ENCODE measurements around the gene FIP1L1. TPM values are rescaled to one million over a fixed set of nuclear protein-coding genes. Genes with fewer than 3 reads are reported as not detected.

Gene FIP1L1
- total and polyA plus RNA-seq, 2 of the 13 experiments (the other 11 are each of a cell fraction or from before 2014, with no cell fraction given): 14.9 to 69.4 TPM

DNA sequence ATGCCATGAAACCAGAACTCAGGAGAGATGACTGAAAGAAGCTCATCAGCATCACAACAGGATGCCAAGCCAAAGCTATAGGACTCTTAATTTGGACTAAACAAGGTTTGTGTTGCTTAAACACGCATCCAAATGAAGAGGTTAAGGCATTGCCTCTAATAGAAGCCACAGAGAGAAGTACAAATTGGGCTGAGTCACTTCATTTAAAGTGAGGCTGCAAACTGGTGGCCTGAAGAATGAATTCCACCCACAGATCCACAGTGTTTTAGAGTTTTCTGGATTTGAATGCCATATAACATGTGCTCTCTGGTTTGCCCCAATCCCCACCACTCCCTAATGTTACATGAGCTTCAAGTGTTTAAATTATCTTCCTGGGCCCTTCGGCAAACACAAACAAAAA, 103.5 kb downstream of the FIP1L1 start:
- Histone ChIP-seq H3K4me2 (ENCODE audit: low read depth, low read length) (no peak overlapping the region), H3K79me2 (ENCODE audit: insufficient read depth, low read length) (no peaks in the 10 kb centered on the region), H3K27ac (ENCODE audit: extremely low read length, insufficient read depth, low read length) (no peak overlapping the region), H3K27me3 (ENCODE audit: control insufficient read depth in 1 of 2, insufficient read depth in 2 of 2, low read length in 2 of 2) (peaks cover 4% of the 10 kb centered on the region in 2 experiments; a peak in 1 of 5 replicates), H3K9ac (ENCODE audit: insufficient read depth, low read depth, low read length) (no peak overlapping the region), H3K4me3 (replicated peaks in 1 of 3; ENCODE audit: insufficient read depth in 1 of 3, low read depth in 2 of 3, low read length in 3 of 3) (no peak overlapping the region), H4K20me1 (ENCODE audit: insufficient read depth, low read length) (no peaks in the 10 kb centered on the region), H3K36me3 (replicated peaks in 1 of 2; ENCODE audit: control insufficient read depth in 1 of 2, insufficient read depth in 2 of 2, low read length in 2 of 2) (no peaks in the 10 kb centered on the region), H3K9me3 (ENCODE audit: low read length) (no peaks in the 10 kb centered on the region), H2AFZ (ENCODE audit: low read length) (no peak overlapping the region), H3K4me1 (ENCODE audit: insufficient read depth, low read length) (peaks cover 11% of the 10 kb centered on the region)
- ChIA-PET CTCF (ENCODE audit: low intra/inter-chr PET ratio, low total read pairs) (no interaction called here), POLR2A (no interaction called here)
- DNase-seq (ENCODE audit: low spot score) (no peak), FAIRE-seq (no peak), ATAC-seq (no peak)
- 33% methylated on average over 2 of the region's 2 CpGs for WGBS (ENCODE audit: low lambda C conversion rate)
- intact Hi-C loops (cut with micrococcal nuclease; ENCODE audit: unreplicated experiment) (no loop called here), in situ Hi-C loops (cut with HindIII; ENCODE audit: extremely low pct_ligation_motif_present, low pct_unique_long_range_greater_than_20kb) (loop anchor here (25.0 kb wide), 1 partner anchor 756 kb away; the partner anchor contains the start of gene PDGFRA)
- BruUV-seq (replicated peaks): no TSS peak
- TF ChIP-seq ZNF557 (CRISPR knock-in tag; IDR thresholded peaks at IDR 0.05) (no peak), ZNF747 (CRISPR knock-in tag; IDR thresholded peaks at IDR 0.05; ENCODE audit: borderline replicate concordance) (no peak), RORA (CRISPR knock-in tag; IDR thresholded peaks at IDR 0.05) (no peak), CBFB (CRISPR knock-in tag; IDR thresholded peaks at IDR 0.05) (no peak), FOXK2 (IDR thresholded peaks at IDR 0.05) (no peak), NR2F6 (IDR thresholded peaks at IDR 0.05) (no peak), NR2F6 (CRISPR knock-in tag; IDR thresholded peaks at IDR 0.05) (no peak), SRSF1 (optimal IDR thresholded peaks at IDR 0.05; ENCODE audit: low read depth, low read length) (no peak), NFKBIZ (CRISPR knock-in tag; IDR thresholded peaks at IDR 0.05) (no peak), PRPF4 (IDR thresholded peaks at IDR 0.05; ENCODE audit: low read depth, low read length, poor library complexity, severe bottlenecking) (no peak), ZNF768 (CRISPR knock-in tag; IDR thresholded peaks at IDR 0.05) (no peak)
- TF ChIP-seq, protein P1, sequence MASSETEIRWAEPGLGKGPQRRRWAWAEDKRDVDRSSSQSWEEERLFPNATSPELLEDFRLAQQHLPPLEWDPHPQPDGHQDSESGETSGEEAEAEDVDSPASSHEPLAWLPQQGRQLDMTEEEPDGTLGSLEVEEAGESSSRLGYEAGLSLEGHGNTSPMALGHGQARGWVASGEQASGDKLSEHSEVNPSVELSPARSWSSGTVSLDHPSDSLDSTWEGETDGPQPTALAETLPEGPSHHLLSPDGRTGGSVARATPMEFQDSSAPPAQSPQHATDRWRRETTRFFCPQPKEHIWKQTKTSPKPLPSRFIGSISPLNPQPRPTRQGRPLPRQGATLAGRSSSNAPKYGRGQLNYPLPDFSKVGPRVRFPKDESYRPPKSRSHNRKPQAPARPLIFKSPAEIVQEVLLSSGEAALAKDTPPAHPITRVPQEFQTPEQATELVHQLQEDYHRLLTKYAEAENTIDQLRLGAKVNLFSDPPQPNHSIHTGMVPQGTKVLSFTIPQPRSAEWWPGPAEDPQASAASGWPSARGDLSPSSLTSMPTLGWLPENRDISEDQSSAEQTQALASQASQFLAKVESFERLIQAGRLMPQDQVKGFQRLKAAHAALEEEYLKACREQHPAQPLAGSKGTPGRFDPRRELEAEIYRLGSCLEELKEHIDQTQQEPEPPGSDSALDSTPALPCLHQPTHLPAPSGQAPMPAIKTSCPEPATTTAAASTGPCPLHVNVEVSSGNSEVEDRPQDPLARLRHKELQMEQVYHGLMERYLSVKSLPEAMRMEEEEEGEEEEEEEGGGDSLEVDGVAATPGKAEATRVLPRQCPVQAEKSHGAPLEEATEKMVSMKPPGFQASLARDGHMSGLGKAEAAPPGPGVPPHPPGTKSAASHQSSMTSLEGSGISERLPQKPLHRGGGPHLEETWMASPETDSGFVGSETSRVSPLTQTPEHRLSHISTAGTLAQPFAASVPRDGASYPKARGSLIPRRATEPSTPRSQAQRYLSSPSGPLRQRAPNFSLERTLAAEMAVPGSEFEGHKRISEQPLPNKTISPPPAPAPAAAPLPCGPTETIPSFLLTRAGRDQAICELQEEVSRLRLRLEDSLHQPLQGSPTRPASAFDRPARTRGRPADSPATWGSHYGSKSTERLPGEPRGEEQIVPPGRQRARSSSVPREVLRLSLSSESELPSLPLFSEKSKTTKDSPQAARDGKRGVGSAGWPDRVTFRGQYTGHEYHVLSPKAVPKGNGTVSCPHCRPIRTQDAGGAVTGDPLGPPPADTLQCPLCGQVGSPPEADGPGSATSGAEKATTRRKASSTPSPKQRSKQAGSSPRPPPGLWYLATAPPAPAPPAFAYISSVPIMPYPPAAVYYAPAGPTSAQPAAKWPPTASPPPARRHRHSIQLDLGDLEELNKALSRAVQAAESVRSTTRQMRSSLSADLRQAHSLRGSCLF (CRISPR knock-in tag; IDR thresholded peaks at IDR 0.05; ENCODE audit: borderline replicate concordance): no peak
- TF ChIP-seq, protein P2, sequence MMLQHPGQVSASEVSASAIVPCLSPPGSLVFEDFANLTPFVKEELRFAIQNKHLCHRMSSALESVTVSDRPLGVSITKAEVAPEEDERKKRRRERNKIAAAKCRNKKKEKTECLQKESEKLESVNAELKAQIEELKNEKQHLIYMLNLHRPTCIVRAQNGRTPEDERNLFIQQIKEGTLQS (CRISPR knock-in tag; IDR thresholded peaks at IDR 0.05): no peak
